OCI-LY1 (cell line): ENCODE data around the gene ST8SIA3.

Source experiments
- H2AFZ ChIP-seq: fragments of 200-600 bp; sonication (generic), shearing (Covaris generic); 2 replicates; pipeline ENCODE4 v1.6.0; 2014; ENCODE audit warnings: antibody characterized with exemption, mild to moderate bottlenecking, low read length
- H3F3A ChIP-seq: fragments of 200-600 bp; sonication (generic), shearing (Covaris generic); 2 replicates; pipeline ENCODE4 v1.6.0; 2014; ENCODE audit warnings: mild to moderate bottlenecking, antibody characterized with exemption, low read length, moderate library complexity; ENCODE audit not compliant: insufficient read depth
- H3K27ac ChIP-seq: fragments of 200-600 bp; sonication (generic); 2 replicates; pipeline ENCODE4 v1.5.1; 2014; ENCODE audit warnings: low read length, mixed run types, mild to moderate bottlenecking, low read depth; ENCODE audit not compliant: poor library complexity, severe bottlenecking
- H3K27me3 ChIP-seq: fragments of 200-600 bp; sonication (generic); 2 replicates; pipeline ENCODE4 v1.6.0; 2014; ENCODE audit warnings: antibody characterized with exemption, mild to moderate bottlenecking, low read length, moderate library complexity; ENCODE audit not compliant: insufficient read depth
- H3K36me3 ChIP-seq: fragments of 200-600 bp; sonication (generic); 2 replicates; pipeline ENCODE4 v1.6.1; 2014; ENCODE audit warnings: mild to moderate bottlenecking, antibody characterized with exemption, low read length, moderate library complexity, mixed read lengths; ENCODE audit not compliant: insufficient read depth
- H3K4me1 ChIP-seq: fragments of 200-600 bp; sonication (generic); 2 replicates; pipeline ENCODE4 v1.5.1; 2014; ENCODE audit warnings: mild to moderate bottlenecking, low read length, moderate library complexity; ENCODE audit not compliant: insufficient read depth, severe bottlenecking
- H3K4me2 ChIP-seq: fragments of 200-600 bp; sonication (generic), shearing (Covaris generic); 2 replicates; pipeline ENCODE4 v1.6.1; 2014; ENCODE audit warnings: low read length
- H3K4me3 ChIP-seq: fragments of 200-600 bp; sonication (generic); 2 replicates; pipeline ENCODE4 v1.5.1; 2014; ENCODE audit warnings: low read length, low read depth, mild to moderate bottlenecking, mixed read lengths; ENCODE audit not compliant: poor library complexity, severe bottlenecking
- H3K79me2 ChIP-seq: fragments of 200-600 bp; shearing (Covaris generic); 2 replicates; pipeline ENCODE4 v1.6.1; 2016; ENCODE audit warnings: mixed run types, low read length, mixed read lengths; ENCODE audit not compliant: insufficient read depth
- H3K9ac ChIP-seq: fragments of 200-600 bp; sonication (generic), shearing (Covaris generic); 2 replicates; pipeline ENCODE4 v1.6.1; 2014; ENCODE audit warnings: mild to moderate bottlenecking, low read length, mixed read lengths
- H3K9me2 ChIP-seq: fragments of 200-600 bp; sonication (generic), shearing (Covaris generic); 2 replicates; pipeline ENCODE4 v1.6.1; 2014; ENCODE audit warnings: low read depth, mild to moderate bottlenecking, low read length, mixed read lengths
- H3K9me3 ChIP-seq: fragments of 200-600 bp; shearing (Covaris generic); 2 replicates; pipeline ENCODE4 v1.6.1; 2014; ENCODE audit warnings: low read length, mixed read lengths
- H4K20me1 ChIP-seq: fragments of 200-600 bp; sonication (generic), shearing (Covaris generic); 2 replicates; pipeline ENCODE4 v1.6.0; 2016; ENCODE audit warnings: mild to moderate bottlenecking, low read length; ENCODE audit not compliant: insufficient read depth
- EZH2 ChIP-seq: fragments of 200-600 bp; sonication (generic), shearing (Covaris generic); IDR thresholded peaks from 2 replicates; pipeline ENCODE4 v1.8.0; 2017; ENCODE audit warnings: borderline replicate concordance, mixed run types, mild to moderate bottlenecking, antibody characterized with exemption, low read length, moderate library complexity, mixed read lengths
- TF ChIP-seq, protein P1 (sequence below): fragments of 200-600 bp; sonication (generic), shearing (Covaris generic); IDR thresholded peaks from 2 replicates; pipeline ENCODE4 v1.5.1; 2017; ENCODE audit warnings: mild to moderate bottlenecking, antibody characterized with exemption, low read length, moderate library complexity, mixed read lengths

The ST8SIA3 gene

DNA sequence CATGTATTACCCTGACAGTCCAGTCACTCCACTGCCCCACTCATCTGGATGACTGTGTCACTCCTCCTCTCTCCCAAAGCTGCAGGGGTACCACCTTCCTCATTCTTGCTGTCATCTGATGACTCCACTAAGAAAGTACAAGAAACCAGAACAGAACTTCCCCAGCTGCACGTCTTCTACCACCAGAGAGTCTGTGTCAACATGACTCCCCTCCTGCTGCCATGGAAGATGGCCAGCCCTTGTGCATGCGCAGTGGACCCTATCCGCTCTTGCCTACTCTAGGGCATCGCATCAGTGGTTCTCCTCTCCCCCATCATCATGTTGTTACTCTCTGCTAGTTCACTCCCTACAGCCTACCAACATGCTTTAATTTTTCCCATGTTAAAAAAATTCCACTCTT, 14.5 kb upstream of the ST8SIA3 start:
- Histone ChIP-seq H3K27ac (no peak overlapping the region), H3K9me3 (no peaks in the 10 kb centered on the region), H3K4me2 (no peak overlapping the region), H3K4me3 (no peak overlapping the region), H3K79me2 (no peaks in the 10 kb centered on the region), H4K20me1 (no peaks in the 10 kb centered on the region), H3K36me3 (no peaks in the 10 kb centered on the region), H3F3A (no peaks in the 10 kb centered on the region), H3K27me3 (no peaks in the 10 kb centered on the region), H3K9ac (no peak overlapping the region), H3K9me2 (no peaks in the 10 kb centered on the region), H3K4me1 (no peaks in the 10 kb centered on the region), H2AFZ (no peak overlapping the region)
- TF ChIP-seq, protein P1, sequence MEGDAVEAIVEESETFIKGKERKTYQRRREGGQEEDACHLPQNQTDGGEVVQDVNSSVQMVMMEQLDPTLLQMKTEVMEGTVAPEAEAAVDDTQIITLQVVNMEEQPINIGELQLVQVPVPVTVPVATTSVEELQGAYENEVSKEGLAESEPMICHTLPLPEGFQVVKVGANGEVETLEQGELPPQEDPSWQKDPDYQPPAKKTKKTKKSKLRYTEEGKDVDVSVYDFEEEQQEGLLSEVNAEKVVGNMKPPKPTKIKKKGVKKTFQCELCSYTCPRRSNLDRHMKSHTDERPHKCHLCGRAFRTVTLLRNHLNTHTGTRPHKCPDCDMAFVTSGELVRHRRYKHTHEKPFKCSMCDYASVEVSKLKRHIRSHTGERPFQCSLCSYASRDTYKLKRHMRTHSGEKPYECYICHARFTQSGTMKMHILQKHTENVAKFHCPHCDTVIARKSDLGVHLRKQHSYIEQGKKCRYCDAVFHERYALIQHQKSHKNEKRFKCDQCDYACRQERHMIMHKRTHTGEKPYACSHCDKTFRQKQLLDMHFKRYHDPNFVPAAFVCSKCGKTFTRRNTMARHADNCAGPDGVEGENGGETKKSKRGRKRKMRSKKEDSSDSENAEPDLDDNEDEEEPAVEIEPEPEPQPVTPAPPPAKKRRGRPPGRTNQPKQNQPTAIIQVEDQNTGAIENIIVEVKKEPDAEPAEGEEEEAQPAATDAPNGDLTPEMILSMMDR, result no peak
- TF ChIP-seq EZH2, result no peak

DNA sequence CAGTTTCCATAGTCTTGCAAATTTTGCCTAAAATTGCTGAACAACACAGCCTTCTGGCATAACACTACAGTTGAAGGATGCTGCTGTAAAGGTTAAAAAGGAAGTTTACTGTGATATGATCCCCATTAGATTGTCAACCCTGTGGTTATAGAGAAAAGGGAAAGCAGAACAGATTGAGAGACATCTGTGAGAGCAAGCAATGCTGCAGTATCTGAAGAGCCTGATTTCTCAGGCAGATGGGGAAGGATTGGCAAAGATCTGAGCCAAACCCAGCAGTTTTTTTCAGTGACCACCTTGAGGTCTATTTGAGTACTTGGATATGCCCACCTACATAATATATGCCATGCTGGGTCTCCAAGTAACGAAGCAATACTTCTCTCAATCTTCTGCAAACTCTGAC, 8.5 kb upstream of the ST8SIA3 start:
- H4K20me1 ChIP-seq, result no peaks in the 10 kb centered on the region
- H3K4me2 ChIP-seq, result no peak overlapping the region
- no peak overlapping the region for H3K9ac ChIP-seq
- no peaks in the 10 kb centered on the region for H3K9me2 ChIP-seq
- no peaks in the 10 kb centered on the region for H3K79me2 ChIP-seq
- H3K9me3 ChIP-seq, result no peaks in the 10 kb centered on the region
- no peaks in the 10 kb centered on the region for H3F3A ChIP-seq
- H2AFZ ChIP-seq, result no peak overlapping the region
- no peaks in the 10 kb centered on the region for H3K4me1 ChIP-seq
- H3K4me3 ChIP-seq, result no peak overlapping the region
- TF ChIP-seq, protein P1, result no peak
- TF ChIP-seq EZH2, result no peak
- no peaks in the 10 kb centered on the region for H3K36me3 ChIP-seq
- H3K27ac ChIP-seq, result no peak overlapping the region
- no peaks in the 10 kb centered on the region for H3K27me3 ChIP-seq

DNA sequence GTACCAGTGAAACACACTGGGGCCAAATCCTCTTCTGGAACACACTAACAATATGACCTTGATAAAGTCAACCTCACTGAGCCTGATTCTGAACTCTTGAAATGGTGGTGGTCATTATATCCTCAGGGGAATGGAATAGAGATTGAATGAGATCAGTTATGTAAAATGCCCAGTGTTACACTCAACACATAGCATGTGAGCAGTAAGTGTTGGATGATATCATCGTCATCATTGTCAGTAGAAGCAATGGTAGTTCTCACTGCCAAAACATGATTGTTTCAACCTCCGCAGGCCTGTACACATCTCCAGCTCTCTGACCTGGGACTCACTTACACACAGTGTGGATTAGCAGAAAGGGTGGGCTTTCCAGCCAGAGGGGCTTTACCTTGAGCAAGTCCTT, 5.5 kb upstream of the ST8SIA3 start:
- H3K4me2 ChIP-seq, result no peak overlapping the region
- TF ChIP-seq EZH2, result no peak
- TF ChIP-seq, protein P1, result no peak
- H3K4me1 ChIP-seq, result no peaks in the 10 kb centered on the region
- H3K27ac ChIP-seq, result no peak overlapping the region
- H3K9ac ChIP-seq, result no peak overlapping the region
- no peak overlapping the region for H3K4me3 ChIP-seq
- H2AFZ ChIP-seq, result no peak overlapping the region
- no peaks in the 10 kb centered on the region for H3K36me3 ChIP-seq
- H4K20me1 ChIP-seq, result no peaks in the 10 kb centered on the region
- no peaks in the 10 kb centered on the region for H3K9me2 ChIP-seq
- no peaks in the 10 kb centered on the region for H3K79me2 ChIP-seq
- H3F3A ChIP-seq, result no peaks in the 10 kb centered on the region
- no peaks in the 10 kb centered on the region for H3K9me3 ChIP-seq
- no peaks in the 10 kb centered on the region for H3K27me3 ChIP-seq
